NCI-H526 treated with DMSO at 0.1 percent for 48 hours (cell line): ENCODE data around the gene BMP15.

ENCODE experiments used
- DNase-seq: peaks from one replicate; lab custom pipeline; 2025; lab: John Stamatoyannopoulos, UW

BMP15 gene

GRCh38 chrX:50910685-50911176 is at the start of gene BMP15:
Gene BMP15 (plus strand): TSS chrX:50910735. CDS start chrX:50910784, 49 bp downstream.
- no peak for DNase-seq

DNA sequence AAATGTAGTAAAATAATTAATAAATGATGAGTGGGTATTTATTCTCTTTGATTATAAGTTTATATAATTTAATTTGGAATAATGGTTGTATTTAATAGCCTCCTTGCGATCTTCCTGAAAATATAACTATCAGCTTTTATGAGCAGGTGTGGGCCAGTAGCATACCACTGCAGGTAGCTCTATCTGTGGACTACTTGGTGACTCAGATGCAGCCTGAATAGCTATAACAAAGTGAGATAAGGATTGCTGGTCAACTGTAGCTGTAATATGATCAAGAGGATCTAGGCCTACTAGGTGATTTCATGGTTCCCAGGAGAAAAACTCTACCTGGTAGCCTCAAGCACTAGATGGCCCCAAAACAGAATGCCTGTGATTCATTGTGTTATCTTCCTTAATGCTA is 47.1 kb upstream of the BMP15 start:
- DNase-seq = no peak

GRCh38 chrX:50865311-50865710 is 45.2 kb upstream of the BMP15 start:
- DNase-seq = no peak

DNA sequence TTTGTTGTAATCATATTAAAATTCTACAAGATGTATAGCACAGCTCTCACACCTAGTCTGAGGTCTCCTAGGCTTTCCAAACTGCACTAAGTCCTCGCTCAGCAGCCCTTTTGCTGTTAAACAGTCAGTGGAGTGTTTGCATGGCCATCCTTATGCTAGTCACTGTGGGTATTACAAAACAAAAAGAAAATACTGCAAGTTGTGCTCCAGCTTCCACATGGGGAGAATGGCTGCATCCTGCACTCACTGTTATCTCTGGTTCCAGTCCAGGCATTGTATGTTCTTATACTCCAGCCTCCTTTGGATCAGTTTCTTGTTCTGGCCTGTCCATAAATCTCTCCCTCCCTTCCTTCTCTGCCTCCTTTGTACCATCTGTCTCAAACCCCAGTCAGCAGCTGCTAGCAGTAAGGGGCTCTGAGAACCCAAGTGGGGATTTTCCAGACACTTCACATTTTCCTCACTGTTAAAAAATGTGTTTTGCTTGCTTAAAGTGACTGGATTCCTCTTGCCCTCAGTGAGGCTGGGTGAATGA is 38.5 kb upstream of the BMP15 start:
- DNase-seq = no peak

DNA sequence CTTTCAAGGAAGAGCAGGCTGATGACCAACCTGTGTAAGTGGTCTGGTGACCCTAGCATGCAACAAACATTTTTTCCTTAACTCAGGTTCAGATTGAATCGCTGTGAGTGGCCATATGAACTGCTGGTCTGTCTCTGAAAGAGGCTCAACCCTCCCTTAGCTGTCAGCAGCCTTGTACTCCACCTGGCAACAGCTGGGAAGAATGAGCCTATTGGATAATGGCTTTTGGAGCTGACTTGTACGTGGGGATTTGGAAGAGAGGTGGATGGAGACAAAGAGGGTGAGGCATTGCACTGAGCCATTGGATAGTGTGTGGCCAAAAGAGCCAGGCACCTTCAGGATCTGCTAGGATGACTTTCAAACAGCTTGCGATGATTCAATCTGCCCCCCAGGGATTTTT is 35.7 kb upstream of the BMP15 start:
- no peak for DNase-seq

DNA sequence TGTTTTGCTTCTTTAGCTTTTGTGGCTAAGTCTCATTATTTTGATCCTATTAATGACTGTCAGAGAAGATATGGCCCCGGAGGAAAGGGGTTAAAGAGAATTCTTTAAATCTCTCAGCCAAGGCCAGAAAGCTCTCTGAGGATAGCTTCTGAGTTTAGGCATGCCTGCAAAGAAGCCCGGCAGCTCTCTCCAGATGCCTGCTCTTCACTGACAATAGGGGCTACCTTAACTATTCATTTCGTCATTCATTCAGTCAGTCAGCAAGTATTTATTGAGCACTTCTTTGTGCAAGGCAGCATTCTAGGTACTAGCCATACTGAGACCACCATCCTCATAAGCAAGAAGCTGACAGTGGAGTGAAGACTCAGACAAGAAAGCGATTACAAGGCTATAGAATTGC is 34.0 kb upstream of the BMP15 start:
- DNase-seq = no peak

GRCh38 chrX:50877310-50877709 is 33.2 kb upstream of the BMP15 start:
- DNase-seq = no peak

GRCh38 chrX:50881028-50881427 is 29.5 kb upstream of the BMP15 start:
- DNase-seq = no peak

DNA sequence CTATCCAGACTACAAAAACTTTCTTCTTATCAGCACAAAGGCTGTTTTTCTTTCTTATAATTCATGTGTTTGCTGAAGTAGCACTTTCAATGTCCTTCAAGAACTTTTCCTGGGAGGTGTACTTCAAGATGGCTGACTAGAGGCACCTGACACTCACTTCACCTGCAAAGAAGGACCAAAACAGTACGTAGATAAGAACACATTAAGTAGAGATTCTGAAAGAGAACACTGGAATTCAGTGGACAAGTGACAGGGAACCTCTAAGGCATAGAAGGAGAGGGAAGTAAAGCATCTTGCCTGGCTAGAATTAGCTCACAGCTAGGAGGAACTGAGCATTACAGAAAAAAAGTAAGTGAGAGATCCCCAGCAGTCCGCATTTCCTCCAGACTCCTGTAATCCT is 21.7 kb upstream of the BMP15 start:
- no peak for DNase-seq

- no peak for DNase-seq
Measured at GRCh38 chrX:50889582-50889981, 21.0 kb upstream of the BMP15 start.

DNA sequence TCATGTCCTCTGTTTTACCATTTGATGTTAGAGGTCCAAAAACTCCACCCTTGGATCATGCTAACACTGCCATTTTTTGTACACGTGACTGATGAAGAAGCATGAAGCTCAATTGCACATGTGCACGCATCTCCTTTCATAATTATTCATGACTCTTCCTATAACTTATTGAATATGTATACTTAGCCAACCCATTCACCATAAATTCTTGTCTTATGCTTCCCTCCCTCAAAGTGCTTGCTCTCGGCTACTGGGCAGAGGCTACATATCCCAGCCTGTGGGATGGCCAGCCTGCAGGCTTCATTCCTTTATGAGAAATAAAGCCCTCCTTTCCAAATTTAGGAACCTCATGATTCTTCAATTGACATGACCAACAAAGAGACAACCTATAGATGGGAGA is 17.5 kb upstream of the BMP15 start:
- DNase-seq = no peak

- no peak for DNase-seq
Measured at GRCh38 chrX:50893466-50893865, 17.1 kb upstream of the BMP15 start.

- no peak for DNase-seq
Measured at GRCh38 chrX:50905334-50905733, 5.2 kb upstream of the BMP15 start.

DNA sequence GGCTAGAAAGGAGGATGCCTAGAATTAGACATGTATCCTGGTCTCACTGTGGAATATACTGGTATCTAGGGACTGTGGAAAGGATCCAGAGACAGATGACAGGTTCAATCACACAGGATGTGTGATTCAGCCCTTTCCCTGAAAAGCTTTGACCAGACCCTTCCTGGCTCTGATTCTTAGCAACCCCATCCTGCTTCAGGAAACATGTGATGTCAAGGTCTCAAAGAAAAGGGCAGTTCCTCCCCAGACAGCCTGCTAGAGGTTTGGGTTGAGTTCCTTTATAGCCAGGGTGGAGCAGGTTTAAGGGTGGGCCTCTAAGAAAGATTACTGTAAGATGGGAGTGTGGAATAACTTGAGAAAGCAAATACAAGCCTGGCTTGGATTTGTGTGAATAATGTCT is 3.0 kb downstream of the BMP15 start:
- no peak for DNase-seq

GRCh38 chrX:50920132-50920531 is 9.6 kb downstream of the BMP15 start:
- DNase-seq = peak; percentile 3

DNA sequence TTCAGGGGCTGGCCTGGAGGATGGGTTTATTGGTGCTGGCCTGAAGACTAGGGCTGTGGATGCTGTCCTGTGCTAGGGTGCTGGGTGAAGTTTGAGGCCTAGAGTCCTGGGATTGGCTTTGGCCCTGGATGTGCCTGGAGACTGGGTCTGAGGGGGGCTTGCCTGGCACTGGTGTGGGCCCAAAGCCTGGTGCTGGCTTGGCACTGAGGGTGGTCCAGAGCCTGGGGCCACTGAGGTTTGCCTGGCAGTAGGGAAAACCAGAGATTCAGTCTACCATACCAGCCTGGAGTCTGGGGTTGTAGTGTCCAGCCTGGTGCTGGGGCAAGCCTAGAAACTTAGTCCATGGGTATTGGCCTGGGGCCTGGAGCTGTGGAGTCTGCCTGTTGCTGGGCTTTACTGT is 16.6 kb downstream of the BMP15 start:
- DNase-seq = no peak

DNA sequence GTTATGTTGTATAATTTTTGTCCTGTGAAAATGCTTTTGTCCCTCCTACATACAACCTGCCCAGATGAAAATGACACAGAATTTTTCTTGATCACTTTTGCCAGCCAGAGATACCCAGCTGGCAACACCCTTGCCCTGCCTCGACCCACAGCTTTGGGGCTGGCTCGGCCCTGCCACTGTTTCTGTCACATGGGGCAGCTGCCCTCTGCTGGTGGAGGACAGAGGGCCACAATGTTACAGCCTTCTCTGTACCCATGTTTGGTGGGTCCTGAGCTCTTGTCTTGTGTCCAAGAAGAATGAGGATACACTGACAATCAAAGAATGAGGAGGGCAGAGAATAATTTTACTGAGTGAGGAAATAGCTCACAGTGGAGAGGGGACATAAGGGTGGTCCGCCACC is 31.1 kb downstream of the BMP15 start:
- no peak for DNase-seq

DNA sequence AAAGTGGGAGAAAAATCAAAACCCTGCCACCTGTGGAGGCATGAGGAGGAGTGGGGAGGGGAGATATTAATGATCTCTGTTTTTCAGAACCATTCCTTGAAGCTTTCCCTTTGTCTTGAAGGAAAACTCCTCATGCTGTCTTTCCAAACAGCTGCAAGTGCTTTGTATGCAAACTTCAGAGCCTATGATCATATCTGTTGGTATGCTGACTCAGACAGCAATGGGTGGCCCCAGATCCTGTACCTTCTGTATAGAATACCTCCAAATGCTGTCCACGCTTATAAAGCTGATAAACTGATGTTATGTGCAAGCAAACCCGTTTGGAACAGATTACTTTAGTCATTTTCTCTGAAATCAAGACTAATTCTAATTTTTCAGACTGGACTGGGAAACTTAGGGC is 31.9 kb downstream of the BMP15 start:
- no peak for DNase-seq

GRCh38 chrX:50952406-50952805 is 41.9 kb downstream of the BMP15 start:
- DNase-seq = no peak

DNA sequence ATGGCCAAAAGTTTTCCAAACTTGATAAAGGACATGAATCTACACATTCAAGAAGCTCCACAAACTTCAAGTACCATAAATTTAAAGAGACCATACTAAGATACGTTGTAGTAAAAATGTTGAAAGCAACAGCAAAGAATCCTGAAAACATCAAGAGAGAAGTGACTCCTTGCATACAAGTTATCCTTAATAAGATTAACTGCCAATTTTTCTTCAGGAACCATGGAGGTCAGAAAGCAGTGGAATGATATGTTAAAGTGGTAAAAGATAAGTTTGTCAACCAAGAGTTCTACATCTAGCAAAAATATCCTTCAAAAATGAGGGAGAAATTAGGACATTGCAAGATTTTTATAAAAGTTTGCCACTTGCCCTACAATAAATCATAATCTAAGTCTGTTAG is 43.3 kb downstream of the BMP15 start:
- no peak for DNase-seq

- DNase-seq = no peak
Measured at GRCh38 chrX:50962156-50962555, 51.6 kb downstream of the BMP15 start.

DNA sequence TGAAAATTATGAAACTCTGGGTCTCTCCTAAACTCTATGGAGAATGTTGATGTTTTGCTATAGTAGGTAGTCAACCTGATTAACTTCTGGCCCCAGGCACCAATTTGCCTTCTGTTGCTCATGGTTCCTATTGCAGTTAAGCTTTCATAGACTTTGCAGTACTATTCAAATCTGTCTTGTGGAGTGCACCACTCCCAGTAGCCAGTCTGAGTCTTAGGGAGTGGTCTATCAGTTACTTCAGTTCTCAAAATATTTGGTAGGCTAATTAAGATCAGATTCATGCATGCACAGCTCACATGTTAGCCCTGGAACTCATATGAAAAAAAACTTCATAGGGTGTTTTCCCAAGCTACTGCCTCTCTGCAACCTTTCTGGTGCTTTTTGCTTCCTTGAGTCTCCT is 53.3 kb downstream of the BMP15 start:
- DNase-seq = no peak
